ENCODE measurements around the gene RIPK4. TPM values are rescaled to one million over a fixed set of nuclear protein-coding genes. Genes with fewer than 3 reads are reported as not detected.

The RIPK4 gene
- total RNA-seq, 3 donors from 2014 or later (not counting 1 experiment from before 2014, with no cell fraction given): 0.09 TPM; not detected in 2

GRCh38 chr21:41729701-41730366 is 37.0 kb downstream of the RIPK4 start:
- H3K9me3 ChIP-seq (ENCODE audit: control insufficient read depth, insufficient read depth, low read length): no peaks in the 10 kb centered on the region
- H3K9me3 Mint-ChIP-seq: no peaks in the 10 kb centered on the region

GRCh38 chr21:41727784-41728763 is 38.8 kb downstream of the RIPK4 start:
- no peak for ATAC-seq
- no peak overlapping the region for H3K4me3 ChIP-seq (ENCODE audit: low read length)
- Mint-ChIP-seq H3K27me3 (ENCODE audit: low read depth in 2 of 2) (peaks cover 32 to 42% of the 10 kb centered on the region in 2 donors), H3K9me3 (no peaks in the 10 kb centered on the region), H3K27ac (no peak overlapping the region), H3K4me1 (peaks cover 0 to 5% of the 10 kb centered on the region in 2 donors), H3K36me3 (no peaks in the 10 kb centered on the region), H3K4me3 (no peak overlapping the region)
- 76% methylated on average over 31 of the region's 31 CpGs for WGBS (ENCODE audit: insufficient coverage)
- no peaks in the 10 kb centered on the region for H3K4me1 ChIP-seq (ENCODE audit: control insufficient read depth, insufficient read depth, low read length)
- no peaks in the 10 kb centered on the region for H3K36me3 ChIP-seq (ENCODE audit: control insufficient read depth, insufficient read depth, low read length)
- peaks cover 9% of the 10 kb centered on the region for H3K27me3 ChIP-seq (ENCODE audit: control insufficient read depth, insufficient read depth, low read length)
- H3K9me3 ChIP-seq (ENCODE audit: control insufficient read depth, insufficient read depth, low read length): no peaks in the 10 kb centered on the region
- TF ChIP-seq CTCF (IDR thresholded peaks at IDR 0.05): no peak
- no peak for DNase-seq
- H3K27ac ChIP-seq (ENCODE audit: low read length): no peak overlapping the region
- intact Hi-C loops (cut with micrococcal nuclease): no loop called here

More at GRCh38 chr21:41729701-41730366, 37.0 kb downstream of the RIPK4 start:
- Mint-ChIP-seq H3K27ac (no peak overlapping the region), H3K4me1 (peaks cover 0 to 5% of the 10 kb centered on the region in 2 donors), H3K4me3 (no peak overlapping the region), H3K27me3 (ENCODE audit: low read depth in 2 of 2) (peaks cover 28 to 46% of the 10 kb centered on the region in 2 donors), H3K36me3 (no peaks in the 10 kb centered on the region)
- H3K4me1 ChIP-seq (ENCODE audit: control insufficient read depth, insufficient read depth, low read length): no peaks in the 10 kb centered on the region
- H3K27me3 ChIP-seq (ENCODE audit: control insufficient read depth, insufficient read depth, low read length): peaks cover 7% of the 10 kb centered on the region
- H3K4me3 ChIP-seq (ENCODE audit: low read length): no peak overlapping the region
- 67% methylated on average over 17 of the region's 17 CpGs for WGBS (ENCODE audit: insufficient coverage)
- ATAC-seq: no peak
- no peak overlapping the region for H3K27ac ChIP-seq (ENCODE audit: low read length)
- intact Hi-C loops (cut with micrococcal nuclease): no loop called here
- H3K36me3 ChIP-seq (ENCODE audit: control insufficient read depth, insufficient read depth, low read length): no peaks in the 10 kb centered on the region
- TF ChIP-seq CTCF (IDR thresholded peaks at IDR 0.05): no peak
- DNase-seq: no peak

- ATAC-seq: no peak
- Histone ChIP-seq H3K9me3 (ENCODE audit: control insufficient read depth, insufficient read depth, low read length) (no peaks in the 10 kb centered on the region), H3K4me3 (ENCODE audit: low read length) (no peak overlapping the region), H3K27ac (ENCODE audit: low read length) (no peak overlapping the region), H3K27me3 (ENCODE audit: control insufficient read depth, insufficient read depth, low read length) (peaks cover 9% of the 10 kb centered on the region), H3K4me1 (ENCODE audit: control insufficient read depth, insufficient read depth, low read length) (no peaks in the 10 kb centered on the region), H3K36me3 (ENCODE audit: control insufficient read depth, insufficient read depth, low read length) (no peaks in the 10 kb centered on the region)
- peaks cover 27 to 37% of the 10 kb centered on the region in 2 donors for H3K27me3 Mint-ChIP-seq (ENCODE audit: low read depth in 2 of 2)
- H3K4me3 Mint-ChIP-seq: no peak overlapping the region
- intact Hi-C loops (cut with micrococcal nuclease): no loop called here
- peaks cover 0 to 5% of the 10 kb centered on the region in 2 donors for H3K4me1 Mint-ChIP-seq
- H3K27ac Mint-ChIP-seq: no peak overlapping the region
- H3K36me3 Mint-ChIP-seq: no peaks in the 10 kb centered on the region
- H3K9me3 Mint-ChIP-seq: no peaks in the 10 kb centered on the region
- 79% methylated on average over 24 of the region's 24 CpGs for WGBS (ENCODE audit: insufficient coverage)
- no peak for TF ChIP-seq CTCF (IDR thresholded peaks at IDR 0.05)
- no peak for DNase-seq
Measured at GRCh38 chr21:41726970-41727783, 39.7 kb downstream of the RIPK4 start.

All from natural killer cell (primary cell).